ENCODE results near the gene IMMP2L. TPM values are rescaled to one million over a fixed set of nuclear protein-coding genes. Genes with fewer than 3 reads are reported as not detected.

The IMMP2L gene
- polyA plus RNA-seq, 4 donors = 42.7 to 49.8 (median 45.0) TPM

DNA sequence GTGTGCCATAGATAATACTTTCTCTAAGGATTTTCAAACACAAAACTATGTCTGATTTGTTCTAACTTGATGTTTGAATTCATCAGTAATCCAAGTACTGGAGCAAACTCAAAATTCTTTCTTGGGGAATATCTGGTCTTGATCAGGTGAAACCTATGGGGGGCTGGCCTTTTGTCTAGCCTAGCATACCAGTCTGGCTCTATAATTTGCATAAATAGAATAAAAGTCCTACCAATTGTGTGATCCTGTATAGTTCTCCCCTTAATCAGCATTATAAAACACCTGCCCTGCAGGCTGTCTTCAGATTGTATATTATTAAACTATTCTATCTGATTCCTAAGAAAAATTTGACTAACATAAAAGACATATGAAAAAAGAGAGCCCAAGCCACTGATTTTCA, 705.2 kb downstream of the IMMP2L start:
- no peak for DNase-seq (ENCODE audit: low read depth in 4 of 4, low spot score in 3 of 4)

- DNase-seq (ENCODE audit: low read depth in 4 of 4, low spot score in 3 of 4) = no peak
These were observed 705.6 kb downstream of the IMMP2L start for GRCh38 chr7:110856704-110857103.

DNA sequence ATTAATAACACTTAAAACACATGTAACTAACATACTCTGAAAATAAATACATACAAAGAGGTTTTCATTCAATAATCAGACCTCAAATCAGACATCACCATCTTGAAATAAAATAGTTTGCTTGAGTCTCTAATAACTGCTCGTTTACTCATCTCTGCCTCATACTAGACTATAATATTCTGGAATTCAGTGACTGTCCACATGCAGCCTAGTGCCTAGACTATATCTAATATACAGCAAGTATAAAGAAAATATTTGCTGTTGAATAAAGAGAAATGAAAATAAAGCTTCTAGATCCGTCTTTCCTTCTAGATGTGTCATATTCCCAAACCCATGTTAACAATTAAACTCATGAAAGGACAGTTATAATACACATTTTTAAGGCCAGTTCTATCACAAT, 707.6 kb downstream of the IMMP2L start:
- DNase-seq (ENCODE audit: low read depth in 4 of 4, low spot score in 3 of 4) = no peak

- no peak for DNase-seq (ENCODE audit: low read depth in 4 of 4, low spot score in 3 of 4)
These were observed 708.1 kb downstream of the IMMP2L start for GRCh38 chr7:110854166-110854565.

DNA sequence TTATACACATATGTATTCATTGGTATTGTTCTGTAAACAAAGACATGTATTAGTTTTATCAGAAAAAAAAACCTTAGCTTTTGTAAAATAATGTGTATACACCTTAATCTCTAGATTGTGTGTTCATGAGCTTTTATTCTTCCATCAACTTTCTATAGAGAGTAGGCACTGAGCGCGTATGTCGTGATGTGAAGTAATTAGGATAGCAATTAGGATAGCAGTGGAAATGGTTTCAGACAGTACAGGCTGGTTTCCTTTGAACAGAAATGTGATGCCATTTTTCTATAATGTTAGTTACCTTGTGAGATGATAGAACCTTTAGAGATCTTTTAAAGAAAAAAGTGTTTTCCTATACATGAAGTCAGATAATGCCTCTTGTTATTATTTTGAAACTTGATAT, 709.0 kb downstream of the IMMP2L start:
- no peak for DNase-seq (ENCODE audit: low read depth in 4 of 4, low spot score in 3 of 4)

DNA sequence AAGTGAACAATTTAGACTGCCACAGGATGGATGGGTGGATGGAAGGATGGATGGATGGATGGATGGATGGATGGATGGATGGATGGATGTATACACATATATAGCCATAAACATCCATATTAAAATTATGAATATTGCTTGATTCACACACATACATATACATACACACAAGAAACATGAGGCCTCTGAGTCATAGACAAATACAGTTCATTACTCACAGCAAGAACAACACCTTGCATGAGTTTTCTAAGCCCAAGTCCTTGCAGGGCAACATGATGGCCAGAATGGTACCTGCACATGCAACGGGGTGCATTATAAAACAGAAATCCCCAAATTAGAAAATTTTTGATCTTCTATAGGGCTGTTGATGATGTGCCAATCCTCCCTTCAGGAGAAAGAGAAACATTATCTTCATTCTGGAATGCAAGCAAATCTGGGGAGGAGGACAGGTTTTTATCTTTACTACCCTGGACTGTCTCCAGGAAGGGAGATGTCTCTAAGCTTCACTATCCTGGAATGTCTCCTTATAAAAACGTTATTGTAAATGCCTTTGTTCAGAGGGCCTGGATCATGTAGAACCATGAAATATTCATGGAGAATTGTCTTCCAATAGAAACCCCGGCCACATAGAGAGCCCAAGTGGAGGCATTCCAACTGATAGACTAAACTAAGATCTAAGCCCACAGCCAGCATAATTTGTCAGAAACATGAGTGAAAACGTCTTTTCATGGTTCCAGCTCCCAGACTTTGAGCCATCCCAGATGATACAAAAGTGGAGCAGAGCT, 709.9 kb downstream of the IMMP2L start:
- no peak for DNase-seq (ENCODE audit: low read depth in 4 of 4, low spot score in 3 of 4)

DNA sequence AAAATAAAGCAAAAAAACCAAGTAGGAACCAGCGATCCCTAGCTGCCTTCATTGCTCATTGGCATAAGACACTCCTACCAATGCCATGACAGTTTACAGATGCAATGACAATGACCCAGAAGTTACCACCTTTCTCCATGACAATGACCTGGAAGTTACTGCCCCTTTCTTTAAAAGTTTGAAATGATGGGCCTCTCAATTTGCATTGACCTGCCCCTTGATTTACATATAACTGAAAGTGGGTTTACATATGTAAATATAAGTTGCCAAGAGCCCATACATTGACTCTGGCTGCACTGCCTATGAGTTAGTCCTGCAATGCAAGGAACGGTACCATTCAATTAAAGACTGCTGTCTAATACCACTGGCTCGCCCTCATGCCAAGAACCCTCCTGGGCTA, 712.1 kb downstream of the IMMP2L start:
- no peak for DNase-seq (ENCODE audit: low read depth in 4 of 4, low spot score in 3 of 4)

DNA sequence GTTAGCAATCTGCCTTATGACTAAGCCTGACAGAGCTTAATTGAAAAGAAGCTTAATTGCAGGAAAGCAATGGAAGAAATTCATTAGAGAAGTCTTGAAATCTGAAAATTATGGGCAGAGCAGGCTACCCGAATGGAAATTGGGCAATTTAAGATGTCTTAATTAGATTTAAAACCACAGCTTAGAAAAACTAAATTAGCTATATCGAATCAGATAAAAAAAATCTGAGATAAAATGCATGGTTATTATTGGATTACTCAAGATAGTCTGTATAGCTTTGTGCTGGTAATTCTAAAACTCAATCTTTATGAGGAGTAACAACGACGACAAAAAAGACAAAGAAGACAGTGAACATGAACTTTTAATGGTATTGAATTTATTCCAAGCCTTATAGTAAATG, 719.5 kb downstream of the IMMP2L start:
- no peak for DNase-seq (ENCODE audit: low read depth in 4 of 4, low spot score in 3 of 4)

GRCh38 chr7:110841840-110842545, 720.3 kb downstream of the IMMP2L start:
- DNase-seq (ENCODE audit: low read depth in 4 of 4, low spot score in 3 of 4) = peak in 1 of 4 donors; percentile 19

GRCh38 chr7:110839866-110840265, 722.4 kb downstream of the IMMP2L start:
- peak; percentile 58 to 72 (median 60) for DNase-seq (ENCODE audit: low read depth in 4 of 4, low spot score in 3 of 4)

GRCh38 chr7:110835849-110836248, 726.4 kb downstream of the IMMP2L start:
- no peak for DNase-seq (ENCODE audit: low read depth in 4 of 4, low spot score in 3 of 4)

GRCh38 chr7:110835218-110835617, 727.1 kb downstream of the IMMP2L start:
- DNase-seq (ENCODE audit: low read depth in 4 of 4, low spot score in 3 of 4) = no peak

- DNase-seq (ENCODE audit: low read depth in 4 of 4, low spot score in 3 of 4) = no peak
These were observed 730.9 kb downstream of the IMMP2L start for GRCh38 chr7:110831419-110831818.

- DNase-seq (ENCODE audit: low read depth in 4 of 4, low spot score in 3 of 4) = no peak
These were observed 731.5 kb downstream of the IMMP2L start for GRCh38 chr7:110830778-110831177.

- no peak for DNase-seq (ENCODE audit: low read depth in 4 of 4, low spot score in 3 of 4)
These were observed 734.4 kb downstream of the IMMP2L start for GRCh38 chr7:110827936-110828335.

GRCh38 chr7:110827287-110827855, 734.9 kb downstream of the IMMP2L start:
- no peak for DNase-seq (ENCODE audit: low read depth in 4 of 4, low spot score in 3 of 4)

DNA sequence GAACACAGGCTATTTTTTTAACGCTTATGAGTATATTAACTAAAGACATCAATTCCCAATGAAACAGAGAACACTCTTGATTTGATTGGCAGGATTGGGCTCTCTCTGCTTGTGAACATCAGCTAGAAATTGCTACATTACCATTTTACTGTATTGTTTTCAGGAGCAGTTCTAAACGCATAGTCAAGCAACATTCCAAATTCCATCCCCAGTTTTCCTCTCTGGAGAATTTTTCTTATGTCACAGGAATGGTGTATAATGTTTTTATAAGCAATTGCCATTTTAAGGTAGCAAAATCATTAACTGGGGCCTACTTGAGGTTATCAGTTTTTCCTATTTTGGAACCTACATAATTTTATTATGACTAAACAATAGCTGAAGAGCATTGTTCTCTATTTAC, 748.3 kb downstream of the IMMP2L start:
- DNase-seq (ENCODE audit: low read depth in 4 of 4, low spot score in 3 of 4) = no peak

DNA sequence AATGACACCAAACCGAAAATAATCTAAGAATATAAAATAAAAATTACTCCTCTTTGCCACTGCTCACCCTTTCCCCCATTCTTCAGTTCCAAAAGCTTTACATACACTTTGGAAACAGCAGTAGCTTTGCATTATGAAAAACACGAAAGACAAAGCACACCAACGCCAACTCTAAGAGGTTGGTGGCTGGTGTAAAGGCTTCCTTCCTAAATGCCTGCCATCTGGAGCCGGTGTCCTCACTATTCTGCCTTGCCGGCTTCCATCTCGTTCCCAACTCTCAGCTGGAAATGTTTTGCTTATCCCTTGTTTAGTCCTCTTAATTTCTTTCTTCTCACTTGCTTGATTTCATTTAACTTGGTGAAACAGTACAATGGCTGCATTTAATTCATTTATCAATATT, 752.5 kb downstream of the IMMP2L start:
- no peak for DNase-seq (ENCODE audit: low read depth in 4 of 4, low spot score in 3 of 4)

GRCh38 chr7:110808361-110808760, 753.9 kb downstream of the IMMP2L start:
- no peak for DNase-seq (ENCODE audit: low read depth in 4 of 4, low spot score in 3 of 4)

- no peak for DNase-seq (ENCODE audit: low read depth in 4 of 4, low spot score in 3 of 4)
These were observed 757.8 kb downstream of the IMMP2L start for GRCh38 chr7:110804501-110804900.

GRCh38 chr7:110803602-110804143, 758.6 kb downstream of the IMMP2L start:
- no peak for DNase-seq (ENCODE audit: low read depth in 4 of 4, low spot score in 3 of 4)

GRCh38 chr7:110801502-110801901, 760.8 kb downstream of the IMMP2L start:
- no peak for DNase-seq (ENCODE audit: low read depth in 4 of 4, low spot score in 3 of 4)

Measured in right renal pelvis (tissue), 4 donors.